Activated T-helper 1 cell treated with anti-CD3 and anti-CD28 coated beads, Interleukin-12 subunit alpha, Interleukin-12 subunit beta, Interleukin-2, Interleukin-4 antibody, amounts not matched to agents 30 ng/mL and 10 ng/mL and 1 ng/mL, durations not matched to agents 14 hours and 24 hours and 36 hours (primary cell): ENCODE measurements around the gene PHETA1. TPM values are rescaled to one million over a fixed set of nuclear protein-coding genes. Genes with fewer than 3 reads are reported as not detected.

ENCODE experiments used
- DNase-seq: peaks from one replicate; pipeline ENCODE4 v3.0.0; 2021; ENCODE audit warnings: low spot score
- H3K27ac Mint-ChIP-seq: one replicate; pipeline ENCODE4 v1.8.0; 2021; ENCODE audit warnings: mild to moderate bottlenecking, mixed read lengths
- H3K27me3 Mint-ChIP-seq: one replicate; pipeline ENCODE4 v1.8.0; 2022; ENCODE audit warnings: mild to moderate bottlenecking, moderate library complexity, mixed read lengths; ENCODE audit not compliant: insufficient read depth
- H3K36me3 Mint-ChIP-seq: one replicate; pipeline ENCODE4 v1.8.0; 2021; ENCODE audit warnings: low read depth, mixed read lengths
- H3K4me1 Mint-ChIP-seq: one replicate; pipeline ENCODE4 v1.8.0; 2021; ENCODE audit warnings: low read depth, mixed read lengths
- H3K4me3 Mint-ChIP-seq: one replicate; pipeline ENCODE4 v1.8.0; 2021; ENCODE audit warnings: mild to moderate bottlenecking, moderate library complexity, mixed read lengths
- H3K9me3 Mint-ChIP-seq: one replicate; pipeline ENCODE4 v1.8.0; 2021; ENCODE audit warnings: mixed read lengths
- intact Hi-C: fragments of 100-400 bp; cut with micrococcal nuclease; formaldehyde crosslinking; loops from one replicate; pipeline ENCODE4 v1.15.1; 2024
- total RNA-seq: library from RNA; stranded (reverse); gene quantifications from 2 replicates; pipeline ENCODE4 v1.2.3, GENCODE V29; 2022

PHETA1 gene
- total RNA-seq, 1 donor from 2014 or later: 2.7 TPM

DNA sequence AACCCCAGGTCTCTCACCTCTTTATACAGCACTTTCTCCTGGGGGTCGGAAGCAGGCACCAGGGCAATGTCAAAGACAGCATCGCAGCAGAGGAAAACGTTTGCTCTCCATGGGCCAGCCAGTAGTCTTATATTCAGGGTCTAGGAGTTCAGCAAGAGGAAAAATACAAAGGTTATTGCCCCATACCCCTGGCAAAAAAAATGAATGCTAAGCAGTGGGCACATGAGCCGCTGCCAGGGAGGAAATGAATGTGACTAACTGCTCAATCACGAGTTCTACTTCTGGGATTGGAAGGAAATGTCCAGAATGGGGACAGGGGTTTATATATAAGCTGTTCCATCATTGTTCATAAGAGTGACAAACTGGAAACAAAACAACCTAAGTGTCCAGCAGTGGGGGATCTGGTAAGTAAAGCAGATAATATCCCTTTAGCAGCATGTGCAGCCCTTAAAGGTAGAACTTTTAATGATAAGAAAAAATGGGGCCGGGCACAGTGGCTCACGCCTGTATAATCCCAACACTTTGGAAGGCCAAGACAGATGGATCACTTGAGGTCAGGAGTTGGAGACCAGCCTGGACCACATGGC is 53.8 kb downstream of the PHETA1 start:
- Mint-ChIP-seq H3K4me1 (peaks cover 7% of the 10 kb centered on the region), H3K9me3 (no peaks in the 10 kb centered on the region), H3K4me3 (no peak overlapping the region), H3K36me3 (no peaks in the 10 kb centered on the region), H3K27me3 (peaks cover 4% of the 10 kb centered on the region), H3K27ac (no peak overlapping the region)
- intact Hi-C loops: no loop called here
- no peak for DNase-seq

DNA sequence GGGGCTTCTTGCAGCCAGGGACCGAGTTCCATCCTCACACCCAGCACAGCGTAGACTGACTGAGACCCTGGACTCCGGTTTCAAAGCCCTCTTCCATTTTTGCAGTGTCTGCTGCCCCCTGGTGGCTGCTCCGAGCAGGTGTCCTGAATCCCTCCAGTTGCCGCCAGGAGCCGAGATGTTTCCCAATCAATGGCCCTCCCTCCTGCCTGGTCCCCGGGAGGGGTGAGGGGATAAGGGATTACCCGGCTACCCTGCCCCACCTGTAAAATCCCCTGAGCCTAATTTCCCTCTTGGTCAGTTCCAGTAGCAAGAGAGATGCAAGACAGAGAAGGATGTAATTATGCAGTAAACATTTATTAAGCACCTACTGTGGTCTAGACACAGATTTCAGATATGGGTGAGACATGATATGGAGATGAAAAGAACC is 55.0 kb downstream of the PHETA1 start:
- H3K4me3 Mint-ChIP-seq: no peak overlapping the region

GRCh38 chr12:111312708-111313107 is 56.2 kb downstream of the PHETA1 start:
- Mint-ChIP-seq H3K4me1 (peaks cover 7% of the 10 kb centered on the region), H3K4me3 (no peak overlapping the region), H3K27me3 (peaks cover 6% of the 10 kb centered on the region), H3K36me3 (peaks cover 1% of the 10 kb centered on the region), H3K9me3 (peaks cover 4% of the 10 kb centered on the region), H3K27ac (no peak overlapping the region)
- no peak for DNase-seq
- intact Hi-C loops: loop anchor here (1.0 kb wide), 3 partner anchors 43 to 418 kb away; no protein-coding TSS in a partner anchor

More for the DNA sequence above, 55.0 kb downstream of the PHETA1 start:
- peaks cover 6% of the 10 kb centered on the region for H3K27me3 Mint-ChIP-seq
- intact Hi-C loops: loop anchor here (1.0 kb wide), 3 partner anchors 45 to 420 kb away; no protein-coding TSS in a partner anchor
- peaks cover 7% of the 10 kb centered on the region for H3K4me1 Mint-ChIP-seq
- DNase-seq: peak; percentile 37
- H3K36me3 Mint-ChIP-seq: peaks cover 1% of the 10 kb centered on the region
- H3K27ac Mint-ChIP-seq: peak overlapping the region; percentile 58
- H3K9me3 Mint-ChIP-seq: peaks cover 4% of the 10 kb centered on the region

DNA sequence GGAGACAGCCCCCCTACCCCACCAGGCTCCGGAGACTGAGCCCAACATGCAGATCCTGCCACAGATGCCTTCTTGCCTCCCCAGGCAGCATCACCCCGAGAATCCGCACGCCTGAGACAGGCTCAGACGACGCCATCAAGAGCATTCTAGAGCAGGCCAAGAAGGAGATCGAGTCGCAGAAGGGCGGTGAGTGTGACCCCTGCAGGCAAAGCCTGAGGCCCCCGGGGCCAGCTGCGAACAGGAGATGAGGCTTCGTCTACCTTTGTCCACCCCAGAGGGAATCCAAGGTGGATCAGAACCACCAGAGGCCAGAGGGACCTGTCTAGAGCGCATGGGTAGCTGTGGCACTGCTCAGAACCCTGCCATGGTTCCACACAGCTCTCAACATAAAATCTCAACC is 56.9 kb downstream of the PHETA1 start:
- Mint-ChIP-seq H3K27ac (no peak overlapping the region), H3K4me1 (peaks cover 7% of the 10 kb centered on the region), H3K27me3 (peaks cover 6% of the 10 kb centered on the region), H3K36me3 (peaks cover 1% of the 10 kb centered on the region), H3K4me3 (no peak overlapping the region), H3K9me3 (peaks cover 4% of the 10 kb centered on the region)
- no peak for DNase-seq
- intact Hi-C loops: no loop called here

DNA sequence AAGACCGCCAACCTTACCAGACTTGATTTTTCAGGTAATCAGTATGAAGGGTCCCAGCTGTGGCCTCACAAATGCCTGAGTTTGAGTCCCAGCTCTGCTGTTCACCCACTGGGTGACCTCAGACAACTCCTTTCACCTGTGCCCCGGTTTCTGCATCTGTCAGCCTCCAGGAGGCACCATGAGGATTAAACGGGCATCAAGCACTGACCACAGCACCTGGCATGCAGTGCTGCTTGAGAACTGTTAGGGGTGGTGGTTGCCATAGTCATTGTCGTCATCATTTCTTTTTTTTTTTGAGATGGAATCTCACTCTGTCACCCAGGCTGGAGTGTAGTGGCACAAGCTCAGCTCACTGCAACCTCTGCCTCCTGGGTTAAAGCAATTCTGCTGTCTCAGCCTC is 57.9 kb downstream of the PHETA1 start:
- intact Hi-C loops: no loop called here
- peaks cover 6% of the 10 kb centered on the region for H3K27me3 Mint-ChIP-seq
- peaks cover 7% of the 10 kb centered on the region for H3K4me1 Mint-ChIP-seq
- no peak overlapping the region for H3K27ac Mint-ChIP-seq
- no peak overlapping the region for H3K4me3 Mint-ChIP-seq
- DNase-seq: no peak
- peaks cover 1% of the 10 kb centered on the region for H3K36me3 Mint-ChIP-seq
- H3K9me3 Mint-ChIP-seq: peaks cover 4% of the 10 kb centered on the region

Other genes starting within 250 kb of the PHETA1 start
- 42.0 and 42.3 TPM in 2 replicates for gene SH2B3, start 36.8 kb upstream of the PHETA1 start, total RNA-seq
- 54.4 and 56.5 TPM in 2 replicates for gene ATXN2, start 230.2 kb upstream of the PHETA1 start, total RNA-seq